Hematopoietic multipotent progenitor cell treated with erythropoietin and hydrocortisone succinate and interleukin-3 and kit ligand, for 8 days (in vitro differentiated cells): Measurements from ENCODE around the gene SSNA1.

Source experiments
- DNase-seq: peaks from one replicate; pipeline ENCODE4 v3.0.0-alpha.2; 2015

SSNA1 gene, protein sequence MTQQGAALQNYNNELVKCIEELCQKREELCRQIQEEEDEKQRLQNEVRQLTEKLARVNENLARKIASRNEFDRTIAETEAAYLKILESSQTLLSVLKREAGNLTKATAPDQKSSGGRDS

DNA sequence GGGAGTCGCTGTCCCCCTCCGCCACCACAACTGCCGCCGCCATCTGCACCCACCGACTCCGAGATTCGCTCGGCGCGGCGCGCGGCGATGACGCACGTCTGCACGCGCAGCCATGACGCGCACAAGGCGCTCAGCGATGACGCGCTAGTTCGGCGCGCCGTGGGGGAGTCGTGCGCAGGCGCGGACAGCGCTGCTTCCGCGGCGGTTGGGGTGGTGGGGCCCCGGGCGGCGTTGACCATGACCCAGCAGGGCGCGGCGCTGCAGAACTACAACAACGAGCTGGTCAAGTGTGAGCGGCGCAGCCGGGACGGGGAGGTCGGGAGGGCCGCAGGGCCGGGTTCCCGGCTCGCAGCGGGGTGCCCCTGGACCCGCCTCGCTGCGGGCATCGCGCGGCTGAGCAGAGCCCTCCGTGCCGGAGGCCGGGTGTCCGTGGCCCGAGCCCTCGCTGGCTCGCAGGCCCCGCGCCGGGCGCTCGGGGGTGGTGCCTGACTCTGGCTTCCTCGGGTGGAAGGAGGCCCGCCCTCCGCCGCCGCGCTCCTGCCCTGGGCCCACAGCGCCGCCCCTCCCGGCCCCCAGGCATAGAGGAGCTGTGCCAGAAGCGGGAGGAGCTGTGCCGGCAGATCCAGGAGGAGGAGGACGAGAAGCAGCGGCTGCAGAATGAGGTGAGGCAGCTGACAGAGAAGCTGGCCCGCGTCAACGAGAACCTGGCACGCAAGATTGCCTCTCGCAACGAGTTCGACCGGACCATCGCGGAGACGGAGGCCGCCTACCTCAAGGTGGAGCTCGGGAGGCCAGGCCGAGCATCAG is at the start of gene SSNA1, which contains the start of gene ANAPC2:
SSNA1 (plus strand) TSS at position 187 of the 807 bp plus-strand sequence; CDS start at position 238, 51 bp downstream.
ANAPC2 (minus strand) TSS at position 71 of the 807 bp plus-strand sequence; CDS start at position 43, 28 bp downstream.
- peak; percentile 92 for DNase-seq

GRCh38 chr9:137138722-137139467 is 49.6 kb upstream of the SSNA1 start, which contains the start of gene GRIN1:
Gene GRIN1, plus strand, starts transcription at chr9:137139154. Its CDS starts 333 bp downstream, at chr9:137139487.
- no peak for DNase-seq

DNA sequence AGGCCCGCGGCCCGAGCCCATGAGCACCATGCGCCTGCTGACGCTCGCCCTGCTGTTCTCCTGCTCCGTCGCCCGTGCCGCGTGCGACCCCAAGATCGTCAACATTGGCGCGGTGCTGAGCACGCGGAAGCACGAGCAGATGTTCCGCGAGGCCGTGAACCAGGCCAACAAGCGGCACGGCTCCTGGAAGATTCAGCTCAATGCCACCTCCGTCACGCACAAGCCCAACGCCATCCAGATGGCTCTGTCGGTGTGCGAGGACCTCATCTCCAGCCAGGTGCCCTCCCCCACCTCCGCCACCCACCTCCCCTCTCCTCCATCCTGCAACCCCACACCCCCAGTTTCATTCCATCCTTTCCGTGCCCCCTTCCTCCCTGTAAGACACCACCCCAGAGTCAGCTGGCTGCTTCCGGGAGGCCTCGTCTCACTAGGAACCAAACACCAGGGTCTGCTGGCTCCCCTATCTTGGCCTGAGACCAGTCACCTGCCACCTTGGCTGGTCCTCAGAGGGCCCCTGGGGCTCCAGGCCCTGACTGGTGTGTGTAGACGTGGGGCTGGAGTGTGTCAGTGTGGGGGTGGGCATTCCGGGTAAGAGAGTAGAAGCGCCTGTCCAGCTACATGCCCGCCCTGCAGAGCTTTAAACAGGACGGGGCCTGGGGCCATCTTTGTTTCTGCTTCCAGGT is 48.9 kb upstream of the SSNA1 start:
- DNase-seq = no peak

GRCh38 chr9:137140151-137141012 is 48.1 kb upstream of the SSNA1 start:
- no peak for DNase-seq

DNA sequence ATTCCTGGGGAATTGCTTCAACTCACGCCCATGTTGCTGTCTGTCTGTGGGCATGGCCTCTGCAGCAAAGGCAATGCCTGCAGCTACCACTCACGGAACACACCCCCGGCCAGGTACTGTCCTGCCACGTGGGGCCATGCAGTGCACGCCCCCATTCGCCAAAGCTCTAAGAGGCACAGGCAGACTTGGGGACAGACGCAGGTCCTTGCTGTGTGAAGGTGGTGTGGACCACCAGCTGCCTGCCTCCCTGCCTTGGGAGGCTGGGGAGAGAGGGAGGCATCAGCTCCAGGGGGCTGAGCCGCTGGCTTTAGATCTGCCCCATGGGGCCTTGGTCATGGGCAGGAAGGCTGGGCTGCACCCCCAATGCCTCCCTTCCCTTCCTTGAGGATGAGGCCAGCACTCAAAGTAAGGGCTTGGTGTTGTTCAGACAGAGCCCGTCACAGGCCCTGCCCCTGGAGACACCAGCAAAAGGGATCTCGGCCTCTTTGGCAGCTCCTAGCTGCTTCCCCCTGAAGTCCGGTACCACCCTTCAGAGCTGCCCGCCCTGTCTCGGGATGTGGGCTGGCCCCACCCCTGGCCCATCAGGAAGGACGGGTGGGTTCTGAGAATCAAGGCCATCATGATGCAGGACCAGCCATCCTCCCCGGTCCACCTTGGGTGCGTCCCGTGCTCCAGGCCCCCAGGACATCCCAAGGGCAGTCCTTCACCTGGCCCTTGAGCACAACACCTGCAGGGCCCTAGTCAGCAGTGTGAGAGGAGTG is 47.2 kb upstream of the SSNA1 start:
- DNase-seq = no peak

- DNase-seq = no peak
Measured at GRCh38 chr9:137141976-137142936, 46.2 kb upstream of the SSNA1 start.

- DNase-seq = no peak
Measured at GRCh38 chr9:137143459-137143858, 45.0 kb upstream of the SSNA1 start.

GRCh38 chr9:137145731-137146526 is 42.5 kb upstream of the SSNA1 start:
- no peak for DNase-seq

DNA sequence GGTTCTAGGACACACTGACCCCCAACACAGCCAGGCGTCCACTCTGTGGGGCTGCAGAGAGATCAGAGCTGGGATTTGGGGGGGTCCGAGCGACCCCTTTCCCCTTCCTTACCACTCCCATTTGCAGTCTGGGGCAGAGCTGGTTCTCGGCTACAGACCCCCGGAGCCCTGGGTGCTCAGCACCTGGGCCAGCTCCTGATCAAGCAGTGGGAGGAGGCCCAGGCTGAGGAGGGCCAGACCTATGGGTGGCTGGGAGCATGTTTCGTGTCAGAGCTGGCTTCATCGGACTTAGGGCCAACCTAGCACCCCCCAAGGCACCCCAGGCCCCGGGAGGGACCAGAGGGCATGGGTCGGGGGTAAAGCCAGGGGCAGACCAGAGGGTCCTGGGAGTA is 42.0 kb upstream of the SSNA1 start:
- no peak for DNase-seq

- no peak for DNase-seq
Measured at GRCh38 chr9:137147091-137147792, 41.2 kb upstream of the SSNA1 start.

DNA sequence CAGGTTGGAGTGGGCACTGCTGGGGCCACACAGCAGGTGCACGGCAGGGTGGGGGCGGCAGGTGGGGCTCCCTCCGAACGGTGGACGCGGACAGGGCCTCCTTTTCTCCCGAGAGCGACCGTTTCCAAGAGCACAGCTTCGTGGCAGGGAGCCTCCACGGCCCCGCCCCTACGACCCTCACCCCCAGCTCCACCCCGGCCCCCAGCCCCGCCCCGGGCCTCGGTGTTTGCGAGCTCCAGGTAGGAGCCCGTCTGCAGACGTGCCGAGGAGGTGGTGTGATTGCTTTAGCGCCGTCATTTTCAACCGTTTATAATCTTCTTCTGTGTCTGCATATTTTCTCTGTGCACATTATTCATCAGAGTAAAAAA is 40.7 kb upstream of the SSNA1 start:
- DNase-seq = no peak

DNA sequence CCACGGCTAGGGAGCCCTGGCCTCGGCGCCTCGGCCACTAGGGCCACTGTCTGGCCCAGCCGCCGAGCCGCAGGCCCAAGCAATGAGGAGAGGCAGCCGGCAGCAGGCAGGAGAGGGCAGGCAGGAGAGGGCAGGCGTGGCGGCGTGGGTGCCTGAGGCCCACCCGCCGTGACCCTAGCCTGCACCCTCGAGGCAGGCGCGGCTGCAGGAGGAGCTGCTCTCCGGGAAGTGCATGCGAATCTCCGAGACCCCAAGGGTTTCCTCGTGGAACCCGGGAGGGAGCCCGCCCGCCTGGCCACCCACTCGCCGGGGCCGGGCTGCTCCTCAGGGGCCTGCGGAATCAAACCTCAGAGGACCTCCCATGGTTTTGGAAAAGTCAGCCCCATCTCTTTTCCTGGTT is 40.2 kb upstream of the SSNA1 start:
- no peak for DNase-seq

- DNase-seq = no peak
Measured at GRCh38 chr9:137148661-137149060, 39.8 kb upstream of the SSNA1 start.

DNA sequence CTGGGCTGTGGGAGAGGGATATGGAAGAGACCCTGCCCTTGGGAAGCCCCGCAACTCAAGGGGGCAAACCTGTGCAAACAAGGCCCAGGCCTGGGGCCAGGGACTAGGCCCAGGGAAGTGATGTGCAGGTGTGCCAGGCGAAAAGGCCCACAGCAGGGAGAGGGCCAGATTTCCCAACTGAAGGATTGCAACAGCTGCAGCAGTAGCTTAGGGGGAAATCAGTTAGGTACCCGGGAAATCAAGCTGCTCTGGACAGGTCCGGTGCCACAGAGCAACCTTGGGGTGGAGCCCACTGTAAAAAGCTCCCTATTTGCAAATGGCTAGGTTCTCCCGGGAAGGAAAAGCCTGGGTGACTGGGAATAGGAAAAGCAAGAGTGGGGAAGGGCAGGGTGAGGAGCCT is 39.1 kb upstream of the SSNA1 start:
- no peak for DNase-seq

GRCh38 chr9:137149942-137150616 is 38.4 kb upstream of the SSNA1 start:
- no peak for DNase-seq

- DNase-seq = peak; percentile 68
Measured at GRCh38 chr9:137150617-137151457, 37.6 kb upstream of the SSNA1 start.

DNA sequence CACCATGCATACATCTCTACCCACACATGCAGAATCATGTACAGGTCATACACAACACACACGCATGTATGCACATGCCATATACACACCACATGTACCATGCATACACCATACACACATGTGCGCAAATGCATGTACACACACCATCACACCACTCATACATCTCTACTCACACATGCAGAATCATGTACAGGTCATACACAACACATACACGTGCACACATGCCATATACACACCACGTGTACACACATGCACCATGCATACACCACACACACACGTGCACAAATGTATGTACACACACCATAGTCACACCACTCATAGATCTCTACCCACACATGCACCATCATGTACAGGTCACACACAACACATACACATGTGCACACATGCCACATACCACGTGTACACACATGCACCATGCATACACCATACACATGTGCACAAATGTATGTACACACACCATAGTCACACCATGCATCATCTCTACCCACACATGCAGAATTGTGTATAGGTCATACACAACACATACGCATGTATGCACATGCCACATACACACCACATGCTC is 35.6 kb upstream of the SSNA1 start:
- no peak for DNase-seq
